Measurements from ENCODE around the gene SPTBN2.
"Not testable (repeated sequence)": the region's sequence is repeated elsewhere in the genome, so short reads cannot be mapped to it uniquely, and the experiment has no call there.

The SPTBN2 gene

DNA sequence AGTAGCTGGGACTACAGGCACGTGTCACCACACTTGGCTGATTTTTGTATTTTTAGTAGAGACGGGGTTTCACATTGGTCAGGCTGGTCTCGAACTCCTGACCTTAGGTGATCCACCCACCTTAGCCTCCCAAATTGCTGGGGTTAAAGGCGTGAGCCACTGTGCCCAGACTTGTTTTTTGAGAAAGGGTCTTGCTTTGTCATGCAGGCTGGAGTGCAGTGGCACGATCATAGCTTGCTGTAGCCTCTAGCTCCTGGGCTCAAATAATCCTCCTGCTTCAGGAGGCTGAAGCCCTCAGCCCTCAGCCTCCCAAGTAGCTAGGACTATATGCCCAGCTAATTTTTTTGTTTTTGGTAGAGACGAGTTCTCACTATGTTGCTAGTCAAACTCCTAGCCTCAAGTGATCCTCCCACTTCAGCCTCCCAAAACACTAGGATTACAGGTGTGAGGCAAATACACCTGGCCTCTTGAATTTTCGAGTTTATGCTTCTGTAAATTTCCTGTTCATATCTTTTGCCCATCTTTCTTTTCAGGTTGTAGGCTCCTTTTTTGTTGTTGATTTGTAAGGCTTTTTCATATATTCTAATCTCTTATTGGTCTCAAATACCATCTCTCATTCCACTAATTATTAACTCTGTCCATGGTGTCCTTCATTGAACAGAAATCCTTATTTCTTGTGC lies 47.9 kb downstream of the SPTBN2 start:
- no peak for DNase-seq

DNA sequence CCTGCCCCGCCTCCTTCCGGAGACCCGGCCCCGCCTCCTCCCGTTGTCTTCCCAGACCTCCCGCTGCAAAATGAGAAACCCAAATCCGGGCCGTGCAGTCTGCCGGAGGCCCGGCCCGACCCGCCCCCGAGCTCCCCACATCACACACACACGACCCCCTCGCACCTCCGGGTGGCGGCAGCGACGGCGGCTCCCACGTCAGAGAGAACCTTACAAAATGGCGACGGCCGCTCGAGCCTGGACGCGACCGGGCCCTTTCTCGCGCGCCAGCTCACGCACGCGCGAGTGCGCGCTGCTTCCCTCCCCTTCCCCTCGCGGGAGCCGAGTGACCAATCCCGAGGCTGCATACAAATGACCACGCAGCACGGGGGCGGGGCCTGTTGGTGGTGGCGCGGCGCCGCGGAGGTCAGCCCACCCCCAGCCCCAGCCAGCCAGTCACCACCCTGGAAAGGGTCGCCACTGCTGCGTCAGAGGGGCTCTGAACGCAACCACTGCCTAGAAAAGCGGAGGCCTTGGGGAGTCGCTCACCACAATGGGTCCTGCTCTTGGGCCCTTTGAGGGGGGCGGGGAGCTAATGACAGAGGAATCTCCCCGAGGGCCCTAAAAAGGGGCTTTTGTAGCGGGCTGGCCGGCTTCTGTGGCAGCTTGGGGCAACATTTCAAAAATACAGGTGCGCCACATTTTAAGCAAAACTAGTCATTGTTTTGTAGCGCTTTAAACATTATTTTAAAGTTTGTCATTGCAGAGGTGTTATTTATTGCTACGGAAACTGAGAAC lies 51.2 kb downstream of the SPTBN2 start, which contains the start of gene RBM4B:
Gene RBM4B (minus strand): TSS at position 289 of the 777 bp plus-strand sequence. CDS start 808 bp downstream, outside the sequence.
- peak; percentile 94 for DNase-seq

DNA sequence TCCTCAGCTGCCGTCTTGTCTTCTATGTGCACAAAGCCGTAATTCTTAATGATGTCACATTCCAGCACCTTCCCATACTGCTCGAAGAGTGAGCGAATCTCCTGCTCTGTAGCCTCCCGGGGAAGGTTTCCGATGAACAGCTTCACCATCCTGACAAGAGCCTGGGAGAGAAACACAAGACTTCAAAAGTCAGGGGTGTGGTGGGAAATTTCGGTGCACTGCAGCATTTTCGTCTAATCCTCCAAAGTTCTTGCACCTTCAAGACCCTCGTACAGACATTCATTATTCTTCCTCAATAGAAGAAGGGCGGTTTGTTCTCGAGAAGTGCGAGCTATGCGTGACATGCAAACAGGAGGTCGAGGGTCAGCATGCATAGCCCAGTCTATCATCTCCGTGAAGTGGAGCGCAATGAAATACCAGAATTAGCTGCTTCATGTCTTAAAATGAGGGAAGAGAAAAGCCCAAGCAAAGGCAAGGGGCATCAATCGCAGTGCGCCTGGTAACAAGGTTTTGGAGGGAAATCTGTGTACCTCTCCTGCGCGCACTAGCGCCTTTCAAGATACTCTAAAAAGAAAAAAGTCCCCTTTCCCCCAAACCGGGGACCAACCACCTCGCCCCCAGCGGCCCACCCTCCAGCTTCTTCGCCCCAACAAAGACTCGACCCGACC lies 52.0 kb downstream of the SPTBN2 start:
- no peak for DNase-seq

DNA sequence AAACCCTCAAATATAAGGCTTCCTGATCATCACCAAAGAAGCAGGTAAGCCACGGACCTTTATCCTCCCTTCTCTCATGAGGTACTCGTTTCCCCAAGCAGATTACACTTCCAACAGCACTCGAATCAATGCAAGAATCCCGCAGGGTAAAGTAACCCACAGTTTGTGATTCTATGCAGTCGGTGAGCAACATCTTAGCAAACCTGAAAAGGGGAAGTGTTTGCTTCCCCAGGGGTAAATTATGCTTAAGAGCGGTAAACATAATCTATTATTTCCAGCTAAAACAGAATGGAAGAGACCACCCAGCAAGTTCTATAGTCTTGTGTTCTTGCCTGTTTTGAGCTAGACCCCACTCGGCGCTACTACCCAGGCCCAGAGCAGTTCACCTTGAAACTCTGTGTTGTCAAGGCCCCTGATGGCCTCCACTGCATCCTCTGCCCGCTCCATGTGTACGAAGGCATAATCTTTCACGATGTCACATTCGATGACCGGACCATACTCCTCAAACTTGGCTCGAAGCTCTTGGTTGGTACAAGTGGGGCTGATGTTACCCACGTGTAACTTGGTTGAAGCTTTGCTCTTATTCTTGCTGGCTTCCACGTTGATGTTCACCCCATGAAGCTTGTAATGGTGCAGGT lies 52.6 kb downstream of the SPTBN2 start:
- DNase-seq = no peak

DNA sequence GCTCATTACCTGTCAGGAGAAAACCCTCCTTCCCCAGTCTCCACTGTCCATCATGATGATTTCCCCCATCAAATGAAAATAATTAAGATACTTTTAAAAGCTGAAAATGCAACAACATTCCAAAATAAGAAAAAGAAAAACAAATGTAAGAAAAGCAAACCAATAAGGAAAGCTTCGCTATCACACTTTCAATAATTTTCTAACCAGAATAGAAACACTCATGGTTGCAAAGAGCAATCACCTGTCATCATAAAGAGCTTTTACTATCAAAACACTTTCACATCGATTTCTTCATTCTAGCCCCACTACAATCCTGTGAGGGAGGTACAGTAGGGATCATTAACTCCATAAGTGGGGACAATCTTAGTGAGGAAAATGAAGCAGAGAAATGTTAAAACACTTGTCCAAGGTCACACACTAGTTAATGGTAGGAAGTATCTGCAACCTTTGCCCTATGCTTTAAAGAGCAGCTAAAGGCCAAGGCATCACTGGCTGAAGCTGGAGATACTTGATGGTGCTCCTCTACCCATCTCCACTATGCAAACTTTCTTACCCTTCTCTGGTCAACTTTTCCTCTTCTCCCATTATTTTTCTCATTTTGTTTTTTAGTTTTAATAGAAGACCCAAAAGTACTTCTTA lies 53.9 kb downstream of the SPTBN2 start:
- DNase-seq = peak; percentile 69

DNA sequence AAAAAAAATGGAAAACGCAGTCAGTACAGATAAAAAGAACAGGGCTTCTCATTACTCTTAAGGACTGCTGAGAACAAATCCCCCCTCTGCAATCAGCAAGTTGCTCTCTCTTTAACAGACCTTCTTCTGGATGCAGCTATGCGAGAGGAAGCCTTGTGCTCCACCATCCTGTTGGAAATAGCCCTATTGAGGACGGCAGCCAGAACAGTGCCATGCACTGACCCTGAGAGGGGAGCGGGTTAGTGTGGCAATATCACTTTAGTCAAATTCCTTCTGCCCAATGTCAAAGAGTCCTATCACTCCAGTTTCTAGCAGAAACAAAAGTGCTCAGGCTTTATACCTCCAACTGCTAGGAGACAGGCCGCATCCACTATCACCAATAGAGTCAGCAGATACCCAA lies 58.2 kb downstream of the SPTBN2 start:
- DNase-seq = no peak

DNA sequence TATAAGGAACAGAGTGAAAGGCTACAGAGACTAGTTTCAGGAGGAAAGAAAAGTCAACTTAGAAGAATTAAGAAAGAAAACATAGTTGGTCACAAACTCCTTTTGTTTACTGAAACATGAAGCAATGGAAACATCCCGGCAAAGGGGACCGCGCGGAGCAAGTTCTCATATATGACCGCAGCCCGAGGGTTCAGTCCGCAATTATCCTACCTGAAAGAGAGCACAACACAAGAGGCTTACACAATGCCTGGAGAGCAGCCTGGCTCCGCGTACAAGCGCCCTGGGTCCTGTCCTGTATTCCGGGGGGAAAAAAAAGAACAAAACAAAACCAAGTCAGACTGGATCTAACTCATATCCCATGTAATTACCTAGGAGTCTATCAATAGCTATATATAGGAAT lies 63.6 kb downstream of the SPTBN2 start:
- DNase-seq = no peak

DNA sequence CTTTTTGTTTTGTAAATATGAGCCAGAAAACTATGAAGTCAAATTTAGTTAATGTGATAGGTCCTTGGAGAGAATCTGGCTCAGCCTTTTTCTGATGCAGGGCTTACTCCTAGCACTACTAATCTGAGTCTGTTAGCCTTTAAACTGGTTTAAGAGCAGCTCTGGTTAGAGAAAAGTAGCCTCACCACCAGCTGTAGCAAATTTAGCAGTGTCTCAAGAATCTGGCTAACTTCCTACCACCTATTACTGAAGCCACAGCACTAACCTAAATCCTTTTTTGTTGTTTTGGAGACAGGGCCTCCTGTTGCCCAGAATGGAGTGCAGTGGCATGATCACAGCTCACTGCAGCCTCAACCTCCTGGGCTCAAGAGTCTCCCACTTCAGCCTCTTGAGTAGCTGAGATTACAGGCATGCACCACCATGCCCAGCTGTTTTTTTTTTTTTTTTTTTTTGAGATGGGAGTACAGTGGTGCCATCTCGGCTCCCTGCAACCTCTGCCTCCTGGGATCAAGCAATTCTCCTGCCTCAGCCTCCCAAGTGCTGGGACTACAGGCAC lies 65.2 kb downstream of the SPTBN2 start:
- peak; percentile 51 for DNase-seq

DNA sequence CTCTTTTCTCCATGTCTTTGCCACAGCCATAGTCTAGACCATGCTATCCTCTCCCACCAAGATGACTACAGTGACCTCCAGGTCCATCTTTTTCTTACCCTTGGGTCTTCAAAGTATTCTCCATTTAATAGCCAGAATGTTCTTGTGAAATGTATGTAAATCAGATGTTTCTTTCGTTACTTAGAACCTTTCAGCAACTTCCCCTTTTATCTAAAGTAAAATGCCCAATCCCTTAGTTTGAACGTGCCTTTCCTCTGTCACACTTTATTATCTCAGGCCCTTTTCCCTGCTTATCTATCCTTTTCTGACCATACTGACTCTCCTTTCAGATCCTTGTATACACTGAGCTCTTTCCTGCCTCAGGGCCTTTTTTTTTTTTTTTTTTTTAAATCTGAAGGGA lies 69.3 kb downstream of the SPTBN2 start:
- DNase-seq = no peak

DNA sequence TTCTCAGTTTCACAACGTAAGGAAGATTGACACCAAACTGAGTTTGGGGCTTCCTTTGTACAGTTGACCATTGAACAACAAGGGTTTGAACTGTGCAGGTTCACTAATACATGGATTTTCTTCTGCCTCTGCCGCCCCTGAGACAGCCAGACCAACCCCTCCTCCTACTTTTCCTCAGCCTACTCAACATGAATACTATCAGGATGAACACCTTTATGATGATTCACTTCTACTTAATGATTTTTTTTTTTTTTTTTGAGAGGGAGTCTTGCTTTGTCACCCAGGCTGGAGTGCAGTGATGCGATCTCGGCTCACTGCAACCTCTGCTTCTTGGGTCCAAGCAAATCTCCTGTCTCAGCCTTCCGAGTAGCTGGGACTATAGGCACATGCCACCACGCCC lies 75.9 kb downstream of the SPTBN2 start:
- DNase-seq = no peak

DNA sequence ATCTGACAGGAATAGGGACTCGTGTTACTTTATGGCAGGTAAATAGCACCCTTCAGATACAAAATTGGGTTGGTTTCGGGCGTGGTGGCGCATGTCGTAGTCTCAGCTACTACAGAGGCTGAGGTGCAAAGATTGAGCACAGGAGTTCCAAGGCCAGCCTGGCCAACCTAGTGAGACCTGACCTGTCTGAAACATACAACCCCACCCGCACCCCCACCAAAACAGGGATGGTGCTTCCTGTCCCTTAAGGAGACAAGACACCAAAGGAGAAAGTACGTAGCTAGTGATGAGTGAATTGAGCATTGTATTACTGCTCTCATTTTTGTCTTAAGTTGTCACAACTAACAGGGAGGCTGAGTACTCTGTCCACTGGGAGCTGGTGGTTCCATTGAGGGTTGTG lies 76.4 kb downstream of the SPTBN2 start:
- DNase-seq = no peak

DNA sequence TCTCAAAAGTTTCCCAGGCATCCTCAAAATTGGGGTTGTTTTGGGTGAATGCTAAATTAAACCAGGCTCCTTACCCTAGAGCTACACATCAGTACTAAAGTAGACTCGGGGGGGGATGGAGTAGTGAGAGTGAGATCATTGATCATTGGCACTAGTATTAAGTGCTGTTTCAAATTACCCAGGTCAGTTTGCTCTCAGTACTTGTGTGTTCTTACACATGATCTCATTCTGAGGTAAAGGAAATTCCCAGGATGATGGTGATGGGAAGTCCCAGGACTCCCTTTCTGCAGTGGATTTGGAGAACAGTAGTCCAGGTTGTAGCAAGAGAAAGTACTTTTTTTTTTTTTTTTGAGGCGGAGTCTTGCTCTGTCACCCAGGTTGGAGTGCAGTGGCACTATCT lies 78.0 kb downstream of the SPTBN2 start:
- no peak for DNase-seq

DNA sequence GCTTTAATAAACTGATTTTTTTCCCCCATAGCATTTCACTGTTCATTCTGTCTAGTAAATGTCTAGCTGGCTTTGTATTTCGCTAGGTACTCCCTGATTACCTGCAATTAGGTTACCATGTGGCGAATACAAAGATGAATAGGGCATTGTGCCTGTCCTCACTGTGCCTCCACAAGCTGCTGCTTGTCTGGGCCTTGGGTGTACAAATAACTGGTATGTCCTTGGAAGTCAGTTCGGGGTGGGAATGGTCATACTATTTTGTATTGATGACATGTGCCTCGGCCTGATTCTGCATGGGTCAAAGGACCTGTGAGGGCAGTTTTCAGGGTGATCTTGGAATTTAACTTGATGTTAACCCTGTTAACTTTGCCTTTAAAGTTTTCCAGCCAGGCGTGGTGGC lies 79.1 kb downstream of the SPTBN2 start:
- no peak for DNase-seq

DNA sequence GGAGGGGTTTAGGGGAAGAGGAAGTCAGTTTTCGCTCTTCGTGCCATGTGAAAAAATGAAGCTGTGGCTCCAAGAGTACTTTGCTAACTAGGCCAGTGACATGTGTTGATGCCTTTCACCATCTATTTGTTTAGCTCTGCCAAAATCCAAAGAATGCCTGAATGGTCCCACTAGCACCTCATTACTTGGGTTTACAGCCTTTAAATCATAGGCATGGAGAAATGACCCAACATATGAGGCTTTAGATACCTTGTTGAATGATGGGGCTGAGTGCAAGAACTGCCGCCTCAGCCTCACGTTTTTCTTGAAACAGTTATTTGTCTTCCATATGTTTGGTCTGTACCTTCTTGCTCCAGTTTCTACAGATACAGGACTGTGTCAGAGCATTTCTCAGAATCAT lies 82.2 kb downstream of the SPTBN2 start:
- no peak for DNase-seq

DNA sequence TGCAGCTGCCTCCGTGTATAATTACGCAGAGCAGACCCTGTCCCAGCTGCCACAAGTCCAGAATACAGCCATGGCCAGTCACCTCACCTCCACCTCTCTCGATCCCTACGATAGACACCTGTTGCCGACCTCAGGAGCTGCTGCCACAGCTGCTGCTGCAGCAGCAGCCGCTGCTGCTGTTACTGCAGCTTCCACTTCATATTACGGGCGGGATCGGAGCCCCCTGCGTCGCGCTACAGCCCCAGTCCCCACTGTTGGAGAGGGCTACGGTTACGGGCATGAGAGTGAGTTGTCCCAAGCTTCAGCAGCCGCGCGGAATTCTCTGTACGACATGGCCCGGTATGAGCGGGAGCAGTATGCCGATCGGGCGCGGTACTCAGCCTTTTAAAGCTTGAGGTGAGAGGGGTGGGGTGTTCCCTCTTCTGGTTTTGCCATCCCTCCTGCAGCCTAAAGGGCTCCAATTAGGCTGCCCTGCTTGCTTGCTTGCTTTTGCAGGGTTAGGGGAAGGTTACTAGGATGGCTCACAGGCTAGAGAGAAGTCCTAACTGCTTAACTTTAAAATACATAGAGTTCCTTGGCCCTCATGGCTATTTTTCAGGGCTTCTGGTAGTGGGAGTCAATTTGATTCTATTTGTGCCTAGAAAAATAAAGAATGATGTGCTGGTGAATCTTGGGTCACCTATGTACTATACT lies 85.1 kb downstream of the SPTBN2 start:
- DNase-seq = no peak

DNA sequence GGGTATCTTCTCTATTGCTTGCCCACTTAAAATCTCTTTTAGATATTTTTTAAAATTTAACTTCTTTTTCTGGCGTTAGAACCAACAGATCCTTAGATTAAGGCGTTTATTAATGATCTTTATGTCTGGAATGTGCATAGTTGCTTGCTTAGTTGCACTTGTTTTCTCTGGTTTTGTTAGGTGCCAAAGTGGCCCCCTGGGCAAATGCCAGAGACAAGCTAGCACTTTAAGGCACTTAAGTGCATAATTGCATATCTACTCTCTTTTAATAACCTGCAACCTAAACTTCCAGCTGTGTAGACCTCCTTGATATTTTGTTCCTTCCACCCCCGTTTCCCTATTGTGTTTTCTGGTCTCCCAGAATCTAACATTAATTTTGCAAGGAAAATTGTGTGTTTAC lies 87.2 kb downstream of the SPTBN2 start:
- peak; percentile 48 for DNase-seq

DNA sequence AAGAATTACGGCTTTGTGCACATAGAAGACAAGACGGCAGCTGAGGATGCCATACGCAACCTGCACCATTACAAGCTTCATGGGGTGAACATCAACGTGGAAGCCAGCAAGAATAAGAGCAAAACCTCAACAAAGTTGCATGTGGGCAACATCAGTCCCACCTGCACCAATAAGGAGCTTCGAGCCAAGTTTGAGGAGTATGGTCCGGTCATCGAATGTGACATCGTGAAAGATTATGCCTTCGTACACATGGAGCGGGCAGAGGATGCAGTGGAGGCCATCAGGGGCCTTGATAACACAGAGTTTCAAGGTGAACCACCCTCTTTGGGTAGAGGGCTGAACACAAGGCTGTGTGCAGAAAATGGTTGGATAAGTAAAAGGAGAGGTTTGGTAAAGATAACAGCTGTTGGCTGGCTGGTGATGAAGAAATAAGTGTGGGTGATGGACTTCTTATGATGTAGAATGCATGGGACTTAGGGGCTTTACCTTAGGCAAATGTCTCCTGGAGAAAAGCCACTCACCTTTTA lies 89.1 kb downstream of the SPTBN2 start:
- not testable (repeated sequence) for DNase-seq

DNA sequence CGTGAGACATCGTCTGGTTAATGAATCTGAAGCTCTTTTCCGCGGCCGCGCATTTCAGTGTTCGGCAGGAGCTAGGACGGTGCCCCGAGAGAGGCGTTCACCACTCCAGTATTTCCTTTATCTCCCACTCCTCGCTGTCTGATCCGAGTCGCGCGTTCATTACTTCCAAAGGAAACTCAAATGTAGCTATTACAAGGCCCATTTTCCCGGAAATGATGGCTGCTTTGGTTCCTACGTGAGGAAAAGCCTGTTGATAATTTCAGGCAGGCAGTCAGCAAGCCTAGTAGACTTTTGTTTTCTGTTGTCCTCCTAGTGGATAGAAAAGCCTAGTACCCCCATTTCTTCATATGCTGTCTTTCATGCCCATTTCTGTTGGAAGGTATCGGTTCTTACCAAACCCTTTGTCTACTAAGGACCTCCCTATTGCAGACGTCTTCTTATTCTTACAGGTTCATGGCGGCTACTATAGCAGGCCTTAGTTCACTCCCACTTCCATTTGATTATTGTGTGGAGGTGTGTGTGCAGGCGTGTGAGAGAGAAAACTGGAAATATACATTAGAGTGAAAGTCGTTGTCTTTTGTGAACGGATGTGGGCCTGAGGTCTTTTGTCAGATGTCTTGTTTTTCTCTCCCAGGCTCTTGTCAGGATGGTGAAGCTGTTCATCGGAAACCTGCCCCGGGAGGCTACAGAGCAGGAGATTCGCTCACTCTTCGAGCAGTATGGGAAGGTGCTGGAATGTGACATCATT lies 89.8 kb downstream of the SPTBN2 start:
- peak; percentile 36 for DNase-seq

DNA sequence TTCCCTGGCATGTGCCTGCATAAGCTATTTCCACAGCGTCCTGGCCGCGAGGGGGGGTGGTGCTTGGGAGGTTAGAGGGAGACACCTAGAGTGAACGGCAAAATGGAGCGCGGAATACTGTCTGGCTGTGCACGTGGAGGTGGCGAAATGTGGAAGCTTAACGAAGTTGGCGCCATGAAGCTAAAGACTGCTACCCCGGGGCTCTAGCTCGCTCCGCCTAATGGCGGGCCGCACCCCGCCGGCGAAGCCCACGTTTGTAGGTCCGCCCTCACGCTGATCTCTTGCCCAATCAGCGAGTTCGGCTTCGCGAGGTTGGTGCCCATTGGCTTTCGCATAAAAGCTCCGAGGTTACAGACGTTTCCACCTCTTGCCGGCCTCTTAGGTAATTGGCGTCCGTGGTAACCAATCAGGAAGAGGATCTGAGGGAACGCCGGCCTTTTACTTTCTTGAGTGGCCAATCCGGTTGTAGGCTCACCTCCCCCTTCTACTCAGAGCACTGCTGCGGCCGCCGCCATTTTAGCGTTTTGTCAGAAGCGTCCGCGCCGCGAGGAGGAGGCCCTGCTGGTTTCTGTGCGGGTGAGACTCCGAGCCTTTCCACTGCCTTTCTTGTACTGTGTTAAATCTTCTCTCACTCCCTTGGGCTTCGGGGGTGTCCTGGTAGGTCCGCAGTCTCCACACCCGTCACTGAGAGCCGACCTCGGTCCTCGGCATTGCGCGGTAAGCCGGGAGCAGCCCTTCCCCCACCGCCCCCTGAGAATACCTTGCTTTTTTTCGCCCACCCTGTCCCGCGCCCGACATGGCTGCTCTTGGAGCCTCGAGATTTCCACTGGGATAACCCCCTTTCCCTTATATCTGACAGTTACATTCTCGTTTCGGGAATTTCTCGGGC lies 90.6 kb downstream of the SPTBN2 start, which contains the start of gene RBM4:
Gene RBM4 (plus strand): TSS at position 527 of the 889 bp plus-strand sequence. CDS start 1,009 bp downstream, outside the sequence.
- DNase-seq = peak; percentile 99

Measured in DMS79 treated with DMSO at 0.1 percent for 48 hours (cell line).